GM19455 (cell line): ENCODE results near the gene C16orf74.

Source experiments
- ATAC-seq: cut with Tn5 transposase; IDR thresholded peaks from one replicate; pipeline ENCODE4 v1.9.1; 2021; ENCODE audit not compliant: unreplicated experiment

The C16orf74 gene

DNA sequence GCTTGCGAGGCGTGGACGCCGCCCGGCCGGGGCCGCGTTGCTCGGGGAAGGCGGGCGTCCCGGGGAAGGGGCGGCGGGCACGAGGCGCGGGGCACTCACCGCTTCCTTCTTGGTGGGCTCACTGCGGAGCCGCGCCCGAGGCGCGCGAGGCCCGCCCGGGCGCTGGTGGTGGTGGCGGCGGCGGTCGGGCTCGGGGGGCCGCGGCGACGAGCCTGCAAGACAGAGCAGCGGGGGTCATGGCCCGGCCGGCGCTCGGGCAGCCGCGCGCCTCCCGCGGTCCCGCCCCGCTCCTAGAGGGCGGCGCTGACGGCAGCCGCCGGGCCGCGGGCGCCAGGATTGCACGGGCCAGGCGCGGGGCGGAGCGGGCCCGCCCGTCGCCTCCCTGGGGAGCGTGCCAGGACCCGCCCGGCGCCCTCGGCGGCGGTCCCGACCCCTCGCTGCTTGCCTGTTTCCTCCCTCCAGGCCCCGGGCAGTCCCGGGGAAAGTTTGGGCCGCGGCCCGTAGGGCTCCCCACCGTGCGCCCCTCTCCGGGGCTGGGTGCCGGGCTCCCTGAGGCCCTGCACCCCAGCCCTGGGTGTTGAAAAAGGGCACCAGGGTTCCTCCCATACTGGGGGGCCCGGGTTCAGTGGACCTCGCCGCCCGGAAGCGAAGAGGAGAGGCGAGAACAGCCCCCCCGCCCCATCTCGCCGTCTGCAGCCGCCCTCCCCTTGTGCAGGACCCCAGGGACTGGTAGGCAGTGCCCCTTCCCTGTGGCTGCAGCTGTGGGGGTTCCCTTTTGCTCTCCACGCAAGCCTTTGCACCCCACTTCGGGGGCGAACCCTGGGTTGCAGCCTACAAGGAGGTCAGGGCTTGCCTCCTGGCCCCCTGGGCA, at the start of gene C16orf74:
C16orf74 (minus strand) TSS at position 270 of the 871 bp plus-strand sequence. CDS start 15,879 bp downstream, outside the sequence.
- peak; percentile 40 for ATAC-seq

DNA sequence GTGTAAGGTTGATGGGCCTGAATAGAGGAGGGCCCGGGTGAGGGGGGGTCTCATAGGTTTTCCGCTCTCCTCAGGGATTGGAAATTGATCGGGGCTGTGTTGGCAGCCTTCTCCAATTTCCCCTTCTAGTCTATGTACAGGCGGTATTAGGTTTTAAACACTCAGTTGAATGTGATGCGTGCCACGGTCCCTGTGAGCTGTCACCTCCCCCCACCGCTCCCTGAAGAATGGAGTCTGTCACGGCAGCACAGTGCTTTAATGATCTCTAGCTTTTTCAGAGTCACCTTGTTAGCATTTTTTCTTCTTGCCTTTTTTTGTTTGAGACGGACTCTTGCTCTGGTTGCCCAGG, 49.4 kb upstream of the C16orf74 start:
- ATAC-seq = peak; percentile 17

DNA sequence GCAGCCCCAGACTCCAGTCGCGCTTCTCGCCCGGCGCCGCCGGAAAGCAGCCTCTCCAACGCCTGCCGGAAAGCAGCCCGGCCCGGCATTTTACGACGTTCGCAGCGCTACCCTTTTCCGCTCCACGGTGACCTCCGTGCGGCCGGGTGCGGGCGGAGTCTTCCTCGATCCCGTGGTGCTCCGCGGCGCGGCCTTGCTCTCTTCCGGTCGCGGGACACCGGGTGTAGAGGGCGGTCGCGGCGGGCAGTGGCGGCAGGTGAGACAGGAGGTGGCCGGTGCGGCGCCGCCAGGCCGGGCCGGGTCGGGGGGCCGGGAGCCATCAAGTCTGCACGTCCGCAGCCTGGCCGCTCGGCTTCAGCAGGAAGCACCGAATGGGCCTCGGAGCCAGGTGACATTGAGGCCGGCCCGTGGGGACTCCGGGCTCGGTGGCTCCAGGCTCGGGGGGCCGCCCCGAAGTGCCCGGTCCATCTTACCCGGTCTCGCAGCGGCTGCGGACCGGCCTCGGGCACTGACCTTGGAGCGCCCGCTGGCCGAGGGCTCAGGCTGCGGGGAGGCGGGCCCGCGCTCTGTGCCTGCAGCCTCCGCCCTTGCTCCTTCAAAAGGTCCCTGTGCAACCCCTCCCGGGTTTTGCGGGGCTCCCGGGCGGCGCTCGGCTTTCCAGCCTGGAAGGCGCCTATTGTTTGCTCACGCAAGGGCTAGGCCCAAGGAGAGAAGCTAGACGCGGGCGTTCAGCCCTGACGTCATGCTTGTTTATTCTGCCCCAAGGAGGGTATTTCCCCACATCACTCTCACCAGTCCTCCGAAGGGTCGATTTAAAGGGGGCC, 48.8 kb upstream of the C16orf74 start, which contains the start of the genes COX4I1 and EMC8:
COX4I1 (plus strand) TSS at position 199 of the 824 bp plus-strand sequence. CDS start 1,511 bp downstream, outside the sequence.
EMC8 (minus strand) TSS at position 48 of the 824 bp plus-strand sequence. CDS start 249 bp downstream, outside the sequence.
- ATAC-seq = peak; percentile 82

GRCh38 chr16:85798901-85799496, 48.1 kb upstream of the C16orf74 start:
- ATAC-seq = peak; percentile 23

GRCh38 chr16:85798283-85798776, 47.4 kb upstream of the C16orf74 start:
- ATAC-seq = no peak

- ATAC-seq = no peak
Measured at GRCh38 chr16:85796599-85796998, 45.7 kb upstream of the C16orf74 start.

DNA sequence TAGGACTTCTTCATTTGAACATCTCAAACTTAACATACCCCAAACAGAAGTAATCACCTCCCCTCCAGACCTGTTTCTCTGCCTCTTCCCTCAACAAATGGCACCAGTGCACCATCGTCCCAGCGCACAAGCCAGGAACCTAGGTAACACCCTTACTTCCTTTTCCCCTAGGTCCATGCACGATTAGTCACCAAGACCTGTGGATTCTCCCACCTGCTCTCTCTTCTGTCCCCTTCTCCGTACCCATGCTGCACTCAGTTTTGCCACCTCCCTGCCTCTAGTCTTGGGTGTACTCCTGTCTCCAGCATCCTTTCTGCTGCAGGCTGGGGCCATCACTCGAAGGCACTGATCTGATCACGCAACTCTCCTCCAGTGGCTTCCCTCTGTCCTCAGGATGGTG, 45.3 kb upstream of the C16orf74 start:
- no peak for ATAC-seq

DNA sequence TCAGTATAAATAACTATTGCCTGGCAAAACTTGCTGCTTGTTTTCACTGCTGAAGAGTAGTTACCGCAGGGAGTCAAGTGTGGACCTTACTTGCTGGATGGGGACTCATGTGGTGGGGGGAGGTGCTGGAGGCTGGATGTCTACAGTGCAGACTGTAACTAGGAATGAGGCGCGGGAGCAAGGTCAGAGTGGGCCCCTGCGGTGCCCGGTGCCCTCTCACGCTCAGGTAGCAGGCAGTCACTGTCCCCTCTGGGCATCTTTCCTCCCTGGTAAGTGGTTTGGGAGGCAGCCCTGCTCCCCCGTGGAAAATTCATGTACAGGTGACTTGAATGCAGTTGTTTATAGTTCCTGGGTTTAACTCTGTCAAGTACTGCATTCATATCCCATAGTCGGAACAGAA, 43.8 kb upstream of the C16orf74 start:
- no peak for ATAC-seq

- no peak for ATAC-seq
Measured at GRCh38 chr16:85793662-85794298, 42.9 kb upstream of the C16orf74 start.

GRCh38 chr16:85789773-85790172, 38.9 kb upstream of the C16orf74 start:
- no peak for ATAC-seq

GRCh38 chr16:85788819-85789218, 37.9 kb upstream of the C16orf74 start:
- no peak for ATAC-seq

- no peak for ATAC-seq
Measured at GRCh38 chr16:85785927-85786326, 35.0 kb upstream of the C16orf74 start.

GRCh38 chr16:85784813-85785212, 33.9 kb upstream of the C16orf74 start:
- ATAC-seq = no peak

DNA sequence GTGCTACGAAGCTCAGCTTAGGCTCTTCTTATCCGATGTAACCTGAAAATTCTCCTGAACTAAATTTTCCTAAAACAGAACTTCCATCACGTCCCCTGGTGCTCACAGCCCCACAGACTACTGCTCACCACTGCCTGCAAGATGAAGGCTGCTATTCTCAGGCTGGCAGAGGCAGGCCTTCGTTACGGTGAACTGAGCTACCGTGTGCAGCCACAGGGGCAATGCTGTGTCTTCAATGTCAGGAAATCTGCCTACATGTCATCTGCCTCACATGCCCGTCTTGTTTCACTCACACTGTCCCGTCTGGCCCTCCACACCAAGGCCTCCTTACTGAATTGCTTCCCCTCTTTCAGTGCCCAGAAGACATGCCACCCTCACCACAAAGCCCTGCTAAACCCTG, 32.5 kb upstream of the C16orf74 start:
- no peak for ATAC-seq

GRCh38 chr16:85782451-85782850, 31.6 kb upstream of the C16orf74 start:
- ATAC-seq = no peak

- no peak for ATAC-seq
Measured at GRCh38 chr16:85781695-85782370, 30.9 kb upstream of the C16orf74 start.

GRCh38 chr16:85781156-85781555, 30.3 kb upstream of the C16orf74 start:
- no peak for ATAC-seq

DNA sequence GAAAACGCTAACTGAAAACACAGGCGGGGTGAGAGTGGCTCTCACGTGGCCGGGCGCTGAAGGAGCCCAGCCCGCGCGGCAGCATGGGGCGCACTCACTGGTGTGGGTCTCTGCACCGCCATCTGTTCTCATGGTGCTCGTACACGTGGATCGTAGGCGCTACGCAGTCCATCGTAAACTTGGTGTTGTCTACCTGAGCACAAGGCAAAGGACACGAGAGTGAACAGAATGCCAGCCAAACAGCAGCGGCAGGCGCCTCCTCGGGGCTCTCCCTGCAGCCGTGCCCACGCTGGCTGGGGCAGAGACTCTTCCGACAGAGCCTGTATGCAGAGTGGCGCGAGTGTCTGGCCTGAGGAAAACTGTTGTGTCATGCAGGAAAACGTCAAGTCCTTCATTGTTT, 29.4 kb upstream of the C16orf74 start:
- no peak for ATAC-seq

DNA sequence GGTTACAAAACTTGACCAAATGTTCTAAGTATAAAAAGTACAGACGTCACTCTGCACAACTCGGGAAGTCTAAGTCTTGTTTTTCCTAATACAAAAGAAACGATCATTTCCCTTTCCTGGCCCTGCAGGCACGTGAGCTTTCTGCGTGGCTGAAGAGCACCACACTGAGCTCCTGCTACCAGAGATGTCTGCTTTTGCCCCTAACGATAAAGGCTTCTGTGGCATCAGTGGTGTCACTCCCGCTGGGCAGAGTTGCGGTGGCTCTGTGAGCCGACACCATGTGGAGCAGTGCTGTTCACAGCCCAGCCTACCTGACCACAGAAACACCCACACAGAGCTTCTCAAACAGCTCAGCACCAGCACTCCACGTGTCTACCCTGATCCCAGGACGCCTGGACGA, 28.0 kb upstream of the C16orf74 start:
- ATAC-seq = no peak
